Astrocyte of the spinal cord (primary cell): ENCODE measurements around the gene ZNF786.
"Not testable (repeated sequence)": the region's sequence is repeated elsewhere in the genome, so short reads cannot be mapped to it uniquely, and the experiment has no call there.

ENCODE experiments used
- DNase-seq: peaks from one replicate; pipeline ENCODE4 v3.0.0; 2011; ENCODE audit warnings: low read depth, low spot score
- H3K4me3 ChIP-seq: 2 replicates; pipeline ENCODE4 v1.5.1; 2011; ENCODE audit warnings: low read depth, mild to moderate bottlenecking, low read length, moderate library complexity
- in situ Hi-C: cut with HindIII; loops from 2 replicates; pipeline ENCODE4 v1.10.0; 2017; ENCODE audit warnings: low sequenced_read_pairs
- TF ChIP-seq, protein P1 (sequence below): IDR thresholded peaks from 2 replicates; pipeline ENCODE4 v1.5.1; 2012; ENCODE audit warnings: low read depth, mild to moderate bottlenecking, low read length, inconsistent platforms

Gene ZNF786

DNA sequence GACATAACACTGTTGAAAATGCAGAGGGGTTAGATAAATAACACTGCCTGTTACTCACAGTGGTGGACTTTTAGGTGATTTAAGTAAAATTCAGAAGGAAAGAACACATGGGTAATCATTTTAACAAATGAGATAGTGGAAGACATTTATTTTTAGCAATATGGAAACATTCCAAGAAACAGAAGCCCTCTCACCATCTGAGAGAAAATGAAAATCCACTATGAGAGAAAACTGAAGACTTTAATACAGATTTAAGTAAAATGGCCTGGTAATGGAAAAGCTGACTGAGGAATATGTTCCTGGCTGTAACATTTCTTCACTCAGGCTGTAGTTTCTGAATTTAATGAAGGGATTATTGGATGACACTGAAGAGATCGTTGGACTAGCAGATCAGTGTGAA lies 12.1 kb upstream of the ZNF786 start:
- DNase-seq = no peak
- no peak overlapping the region for H3K4me3 ChIP-seq
- TF ChIP-seq, protein P1, sequence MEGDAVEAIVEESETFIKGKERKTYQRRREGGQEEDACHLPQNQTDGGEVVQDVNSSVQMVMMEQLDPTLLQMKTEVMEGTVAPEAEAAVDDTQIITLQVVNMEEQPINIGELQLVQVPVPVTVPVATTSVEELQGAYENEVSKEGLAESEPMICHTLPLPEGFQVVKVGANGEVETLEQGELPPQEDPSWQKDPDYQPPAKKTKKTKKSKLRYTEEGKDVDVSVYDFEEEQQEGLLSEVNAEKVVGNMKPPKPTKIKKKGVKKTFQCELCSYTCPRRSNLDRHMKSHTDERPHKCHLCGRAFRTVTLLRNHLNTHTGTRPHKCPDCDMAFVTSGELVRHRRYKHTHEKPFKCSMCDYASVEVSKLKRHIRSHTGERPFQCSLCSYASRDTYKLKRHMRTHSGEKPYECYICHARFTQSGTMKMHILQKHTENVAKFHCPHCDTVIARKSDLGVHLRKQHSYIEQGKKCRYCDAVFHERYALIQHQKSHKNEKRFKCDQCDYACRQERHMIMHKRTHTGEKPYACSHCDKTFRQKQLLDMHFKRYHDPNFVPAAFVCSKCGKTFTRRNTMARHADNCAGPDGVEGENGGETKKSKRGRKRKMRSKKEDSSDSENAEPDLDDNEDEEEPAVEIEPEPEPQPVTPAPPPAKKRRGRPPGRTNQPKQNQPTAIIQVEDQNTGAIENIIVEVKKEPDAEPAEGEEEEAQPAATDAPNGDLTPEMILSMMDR = no peak
- in situ Hi-C loops = no loop called here

DNA sequence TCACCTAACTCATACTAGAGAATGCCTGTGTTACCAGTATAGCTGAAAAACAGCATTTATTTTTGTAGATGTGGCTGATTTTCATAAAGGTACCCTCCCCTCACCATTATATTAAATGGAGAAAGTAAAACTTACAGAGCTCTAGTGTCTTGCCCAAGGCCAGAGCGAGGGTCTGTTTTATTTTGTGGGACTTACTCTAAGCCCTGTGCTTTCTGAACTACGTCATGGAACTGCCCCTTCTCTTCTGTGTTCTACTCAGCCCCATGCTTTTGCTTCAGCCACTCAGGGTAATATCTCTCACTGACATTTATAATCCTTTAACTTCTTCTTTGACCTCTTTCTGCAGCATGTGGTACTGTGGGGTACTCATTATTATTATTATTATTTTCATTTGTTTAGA lies 10.3 kb upstream of the ZNF786 start:
- TF ChIP-seq, protein P1 = no peak
- no peak overlapping the region for H3K4me3 ChIP-seq
- in situ Hi-C loops = no loop called here
- DNase-seq = no peak

- in situ Hi-C loops = no loop called here
- TF ChIP-seq, protein P1 = no peak
- no peak overlapping the region for H3K4me3 ChIP-seq
- no peak for DNase-seq
Observed at GRCh38 chr7:149099058-149099457, 8.5 kb upstream of the ZNF786 start.

GRCh38 chr7:149097088-149097487 lies 6.6 kb upstream of the ZNF786 start:
- in situ Hi-C loops = no loop called here
- no peak for DNase-seq
- TF ChIP-seq, protein P1 = no peak
- no peak overlapping the region for H3K4me3 ChIP-seq

DNA sequence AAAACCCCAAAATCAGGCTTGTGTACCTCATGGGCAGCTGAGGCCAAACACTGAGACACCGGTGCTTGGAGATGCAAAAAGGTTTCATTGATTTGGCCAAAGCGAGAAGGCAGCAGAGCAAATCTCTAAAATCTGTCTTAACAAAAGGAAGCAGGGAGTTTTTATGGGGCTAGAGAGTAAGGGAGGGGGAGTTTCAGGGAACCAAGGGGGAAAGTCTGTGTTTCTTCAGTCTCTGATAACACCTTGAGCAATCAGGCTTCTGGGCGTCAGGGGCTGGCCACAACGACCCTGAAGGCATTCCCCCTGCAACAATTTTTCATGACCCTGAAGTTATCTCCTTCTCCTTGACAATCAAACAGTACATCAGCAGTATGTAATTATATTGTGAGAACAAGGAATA lies 2.7 kb upstream of the ZNF786 start:
- no peak for DNase-seq
- TF ChIP-seq, protein P1 = no peak
- H3K4me3 ChIP-seq = no peak overlapping the region
- in situ Hi-C loops = no loop called here

DNA sequence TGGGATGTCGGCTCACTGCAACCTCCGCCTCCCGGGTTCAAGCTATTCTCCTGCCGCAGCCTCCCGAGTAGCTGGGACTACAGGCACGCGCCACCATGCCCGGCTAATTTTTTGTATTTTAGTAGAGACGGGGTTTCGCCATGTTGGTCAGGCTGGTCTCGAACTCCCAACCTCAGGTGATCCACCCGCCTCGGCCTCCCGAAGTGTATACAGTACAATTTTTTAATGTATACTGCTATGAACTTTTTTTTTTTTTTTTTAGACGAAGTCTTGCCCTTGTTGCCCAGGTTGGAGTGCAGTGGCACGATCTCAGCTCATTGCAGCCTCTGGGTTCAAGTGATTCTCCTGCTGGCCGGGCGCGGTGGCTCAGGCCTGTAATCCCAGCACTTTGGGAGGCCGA lies 1.7 kb upstream of the ZNF786 start:
- H3K4me3 ChIP-seq, in situ Hi-C loops, DNase-seq: not testable (repeated sequence)

DNA sequence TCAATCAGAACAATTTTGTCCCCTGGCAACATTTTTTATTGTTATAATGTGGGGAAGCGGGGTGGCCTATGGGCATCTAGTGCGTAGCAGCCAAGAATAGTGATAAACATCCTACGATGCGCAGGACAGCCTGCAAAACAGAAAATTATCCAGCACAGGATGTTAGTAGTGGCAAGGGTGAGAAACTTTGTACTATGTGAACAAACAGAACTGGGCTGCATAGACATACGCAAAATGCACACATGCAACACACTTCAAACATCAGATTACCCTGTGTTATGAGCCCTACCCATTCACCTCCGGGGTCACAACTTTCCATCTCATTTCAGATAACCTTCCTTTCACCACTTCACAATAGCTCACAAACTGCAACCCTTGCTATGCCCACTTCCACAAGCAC lies 3.1 kb downstream of the ZNF786 start:
- H3K4me3 ChIP-seq = no peak overlapping the region
- no peak for DNase-seq
- TF ChIP-seq, protein P1 = no peak
- in situ Hi-C loops = no loop called here
